ENCODE results near the gene CDX1. TPM values are rescaled to one million over a fixed set of nuclear protein-coding genes. Genes with fewer than 3 reads are reported as not detected.

The CDX1 gene
- total RNA-seq, 1 donor from 2014 or later, result 1.0 TPM

DNA sequence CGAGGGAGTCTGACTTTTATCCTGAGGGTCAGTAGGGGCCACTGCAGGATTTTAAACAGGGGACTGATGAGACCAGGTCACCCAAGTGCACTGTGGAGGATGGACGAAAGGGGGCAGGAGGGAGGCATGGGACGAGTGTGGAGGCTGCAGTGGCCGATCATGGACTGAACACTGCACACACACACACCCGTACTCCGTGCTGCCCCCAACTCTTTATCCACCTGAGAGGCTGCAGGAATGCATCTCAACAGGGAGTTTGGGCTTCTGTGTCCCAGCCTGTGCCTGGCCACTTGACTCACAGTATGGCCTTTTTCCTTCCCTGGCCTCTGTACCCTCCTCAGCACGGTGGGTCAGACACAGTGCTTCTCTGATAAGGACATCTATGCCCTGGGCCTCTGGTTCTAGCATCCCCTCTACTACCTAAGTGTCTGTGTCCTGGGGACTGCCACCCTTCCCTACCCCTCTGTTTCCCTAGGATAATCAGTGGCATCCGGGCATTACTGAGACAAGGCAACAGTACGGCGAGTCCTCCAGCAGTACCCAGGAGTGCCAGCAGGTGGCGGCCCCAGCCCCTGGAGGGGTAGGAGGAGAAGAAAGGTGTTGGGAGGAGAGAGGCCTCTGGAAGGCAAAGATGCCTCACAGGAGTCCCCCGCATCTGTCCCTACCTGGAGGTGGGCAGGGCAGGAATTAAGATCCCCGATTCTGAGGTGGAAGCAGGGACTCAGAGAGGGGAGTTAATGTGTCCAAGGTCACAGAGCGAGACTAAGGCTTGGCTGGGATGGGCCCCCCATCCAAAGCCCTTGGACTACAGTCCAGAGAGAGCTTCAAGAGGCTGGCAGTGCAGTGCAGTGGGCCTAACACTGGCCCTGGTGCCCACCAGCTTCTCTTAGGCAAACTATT, 5.1 kb upstream of the CDX1 start:
- H3K36me3 Mint-ChIP-seq (ENCODE audit: unreplicated experiment), result no peaks in the 10 kb centered on the region
- peak; percentile 95 for DNase-seq (ENCODE audit: extremely low spot score, unreplicated experiment)
- peak overlapping the region; percentile 94 for H3K27ac Mint-ChIP-seq (ENCODE audit: unreplicated experiment)
- H3K27me3 Mint-ChIP-seq (ENCODE audit: unreplicated experiment), result no peaks in the 10 kb centered on the region
- no peaks in the 10 kb centered on the region for H3K9me3 Mint-ChIP-seq (ENCODE audit: unreplicated experiment)
- H3K4me3 Mint-ChIP-seq (ENCODE audit: unreplicated experiment), result peak overlapping the region; percentile 23
- peaks cover 75% of the 10 kb centered on the region for H3K4me1 Mint-ChIP-seq (ENCODE audit: unreplicated experiment)
- TF ChIP-seq, protein P1, sequence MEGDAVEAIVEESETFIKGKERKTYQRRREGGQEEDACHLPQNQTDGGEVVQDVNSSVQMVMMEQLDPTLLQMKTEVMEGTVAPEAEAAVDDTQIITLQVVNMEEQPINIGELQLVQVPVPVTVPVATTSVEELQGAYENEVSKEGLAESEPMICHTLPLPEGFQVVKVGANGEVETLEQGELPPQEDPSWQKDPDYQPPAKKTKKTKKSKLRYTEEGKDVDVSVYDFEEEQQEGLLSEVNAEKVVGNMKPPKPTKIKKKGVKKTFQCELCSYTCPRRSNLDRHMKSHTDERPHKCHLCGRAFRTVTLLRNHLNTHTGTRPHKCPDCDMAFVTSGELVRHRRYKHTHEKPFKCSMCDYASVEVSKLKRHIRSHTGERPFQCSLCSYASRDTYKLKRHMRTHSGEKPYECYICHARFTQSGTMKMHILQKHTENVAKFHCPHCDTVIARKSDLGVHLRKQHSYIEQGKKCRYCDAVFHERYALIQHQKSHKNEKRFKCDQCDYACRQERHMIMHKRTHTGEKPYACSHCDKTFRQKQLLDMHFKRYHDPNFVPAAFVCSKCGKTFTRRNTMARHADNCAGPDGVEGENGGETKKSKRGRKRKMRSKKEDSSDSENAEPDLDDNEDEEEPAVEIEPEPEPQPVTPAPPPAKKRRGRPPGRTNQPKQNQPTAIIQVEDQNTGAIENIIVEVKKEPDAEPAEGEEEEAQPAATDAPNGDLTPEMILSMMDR (IDR thresholded peaks at IDR 0.05), result peak; percentile 89

DNA sequence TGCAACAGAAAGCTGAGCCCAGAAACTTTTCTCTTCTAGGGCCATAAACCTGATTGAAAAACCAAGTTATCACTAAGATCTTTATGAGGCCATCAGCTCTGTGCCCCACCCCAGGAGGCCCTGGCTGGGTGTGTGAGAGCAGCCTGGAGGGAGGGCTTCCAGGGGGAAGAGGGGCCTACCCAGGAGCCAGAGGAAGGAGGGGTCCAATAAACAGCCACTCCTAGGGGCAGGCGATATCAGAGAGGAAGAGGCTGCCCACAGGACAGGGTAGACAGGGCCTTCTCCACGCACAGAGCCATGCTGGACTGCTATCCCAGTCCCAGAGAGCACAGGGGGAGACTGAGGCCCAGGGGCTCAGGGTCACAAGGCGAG, 4.5 kb upstream of the CDX1 start:
- Mint-ChIP-seq H3K27me3 (ENCODE audit: unreplicated experiment) (no peaks in the 10 kb centered on the region), H3K27ac (ENCODE audit: unreplicated experiment) (no peak overlapping the region), H3K9me3 (ENCODE audit: unreplicated experiment) (no peaks in the 10 kb centered on the region), H3K4me3 (ENCODE audit: unreplicated experiment) (no peak overlapping the region), H3K4me1 (ENCODE audit: unreplicated experiment) (peaks cover 69% of the 10 kb centered on the region), H3K36me3 (ENCODE audit: unreplicated experiment) (no peaks in the 10 kb centered on the region)
- DNase-seq (ENCODE audit: extremely low spot score, unreplicated experiment), result no peak
- TF ChIP-seq, protein P1 (IDR thresholded peaks at IDR 0.05), result no peak

DNA sequence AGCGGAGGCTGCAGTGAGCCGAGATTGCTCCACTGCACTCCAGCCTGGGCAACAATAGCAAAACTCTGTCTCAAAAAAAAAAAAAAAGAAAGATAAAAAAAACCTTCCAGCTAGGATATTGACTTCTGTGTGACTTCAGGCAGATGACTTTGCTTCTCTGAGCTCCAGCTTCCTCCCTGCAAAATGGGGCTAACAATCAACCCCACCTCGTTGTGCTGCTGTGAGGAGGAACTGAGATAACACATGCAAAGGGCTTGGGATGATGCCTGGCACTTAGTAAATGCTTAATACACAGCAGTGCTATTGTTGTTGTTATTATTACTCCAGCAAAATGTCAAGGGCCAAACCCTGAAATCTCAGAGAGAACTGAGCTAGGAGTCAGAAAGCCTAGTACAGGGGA, 3.5 kb upstream of the CDX1 start:
- peaks cover 60% of the 10 kb centered on the region for H3K4me1 Mint-ChIP-seq (ENCODE audit: unreplicated experiment)
- no peak overlapping the region for H3K4me3 Mint-ChIP-seq (ENCODE audit: unreplicated experiment)
- no peaks in the 10 kb centered on the region for H3K36me3 Mint-ChIP-seq (ENCODE audit: unreplicated experiment)
- DNase-seq (ENCODE audit: extremely low spot score, unreplicated experiment), result no peak
- no peak overlapping the region for H3K27ac Mint-ChIP-seq (ENCODE audit: unreplicated experiment)
- no peaks in the 10 kb centered on the region for H3K9me3 Mint-ChIP-seq (ENCODE audit: unreplicated experiment)
- TF ChIP-seq, protein P1 (IDR thresholded peaks at IDR 0.05), result no peak
- H3K27me3 Mint-ChIP-seq (ENCODE audit: unreplicated experiment), result no peaks in the 10 kb centered on the region

DNA sequence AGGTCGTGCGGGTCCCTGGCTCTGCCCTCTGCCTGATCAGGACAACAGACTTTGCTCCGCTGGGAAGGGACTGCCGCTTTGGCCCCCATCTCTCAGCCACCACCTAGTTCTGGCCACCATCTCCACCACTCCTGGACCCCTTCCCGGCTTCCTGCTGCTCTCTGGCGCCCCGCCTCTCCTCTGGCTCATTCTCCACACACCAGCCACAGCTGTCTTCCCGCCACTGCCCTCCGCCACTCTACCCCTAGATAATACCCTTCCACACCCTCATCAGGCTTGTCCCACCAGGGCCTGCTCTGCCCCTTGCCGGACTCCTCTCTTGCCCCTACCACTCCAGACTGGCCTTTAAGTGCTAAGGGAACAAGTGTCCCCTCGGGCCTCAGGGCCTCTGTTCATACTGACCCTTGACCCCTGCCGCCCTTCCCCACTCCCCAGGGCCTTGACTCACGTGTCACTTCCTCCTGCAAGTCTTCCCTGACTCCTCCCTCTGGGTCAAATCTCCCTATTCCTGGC, 3.0 kb upstream of the CDX1 start:
- no peak for DNase-seq (ENCODE audit: extremely low spot score, unreplicated experiment)
- H3K36me3 Mint-ChIP-seq (ENCODE audit: unreplicated experiment), result no peaks in the 10 kb centered on the region
- TF ChIP-seq, protein P1 (IDR thresholded peaks at IDR 0.05), result no peak
- no peak overlapping the region for H3K4me3 Mint-ChIP-seq (ENCODE audit: unreplicated experiment)
- H3K27me3 Mint-ChIP-seq (ENCODE audit: unreplicated experiment), result no peaks in the 10 kb centered on the region
- no peaks in the 10 kb centered on the region for H3K9me3 Mint-ChIP-seq (ENCODE audit: unreplicated experiment)
- peak overlapping the region; percentile 59 for H3K27ac Mint-ChIP-seq (ENCODE audit: unreplicated experiment)
- H3K4me1 Mint-ChIP-seq (ENCODE audit: unreplicated experiment), result peaks cover 54% of the 10 kb centered on the region

DNA sequence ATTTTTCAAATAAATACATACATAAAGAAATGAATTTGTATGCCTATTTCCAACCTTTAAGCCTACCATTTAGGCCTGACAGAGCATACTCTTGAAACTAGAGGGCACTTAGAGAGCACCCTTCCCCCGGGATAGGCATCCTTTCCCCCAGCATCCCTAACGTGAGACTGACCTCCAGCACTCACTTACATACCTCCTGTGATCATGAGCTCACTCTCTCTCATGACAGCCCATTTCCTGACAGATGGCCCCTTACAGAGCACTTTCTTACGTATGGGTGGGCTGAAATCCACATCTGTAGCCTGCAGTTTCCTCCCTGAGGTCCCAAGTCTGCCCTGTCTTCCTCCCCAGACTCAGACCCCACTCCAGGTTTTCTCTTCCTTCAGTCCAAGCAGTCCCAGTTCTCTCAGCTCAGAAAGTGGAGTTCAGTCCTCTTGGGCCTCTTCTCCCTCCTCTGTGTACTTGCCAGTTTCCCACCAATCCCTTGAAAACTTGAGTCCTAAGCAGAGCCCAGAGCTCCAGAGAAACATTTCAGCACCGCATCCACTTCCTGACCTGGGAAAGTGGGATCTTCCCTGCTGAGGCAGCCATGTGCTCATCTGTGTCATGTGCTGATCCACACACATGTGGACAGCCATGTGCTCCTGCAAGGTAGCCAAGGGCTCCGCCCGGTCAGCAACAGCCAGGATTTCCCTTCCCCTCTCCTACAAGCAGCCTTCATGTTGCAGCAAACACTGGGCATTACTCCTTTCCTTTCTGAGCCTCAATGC, 2.2 kb upstream of the CDX1 start:
- Mint-ChIP-seq H3K9me3 (ENCODE audit: unreplicated experiment) (no peaks in the 10 kb centered on the region), H3K4me1 (ENCODE audit: unreplicated experiment) (peaks cover 46% of the 10 kb centered on the region), H3K27ac (ENCODE audit: unreplicated experiment) (peak overlapping the region; percentile 81)

More for the DNA sequence above, 2.2 kb upstream of the CDX1 start:
- no peak for DNase-seq (ENCODE audit: extremely low spot score, unreplicated experiment)
- Mint-ChIP-seq H3K4me3 (ENCODE audit: unreplicated experiment) (no peak overlapping the region), H3K36me3 (ENCODE audit: unreplicated experiment) (no peaks in the 10 kb centered on the region), H3K27me3 (ENCODE audit: unreplicated experiment) (peaks cover 4% of the 10 kb centered on the region)
- TF ChIP-seq, protein P1 (IDR thresholded peaks at IDR 0.05), result no peak

Data from osteocyte (in vitro differentiated cells).